CD4-positive, alpha-beta T cell (primary cell): Measurements from ENCODE around the gene PADI4. TPM values are rescaled to one million over a fixed set of nuclear protein-coding genes. Genes with fewer than 3 reads are reported as not detected.

Experiments used
- ATAC-seq: fragments of 200-7000 bp; cut with Tn5 transposase; one replicate; pipeline ENCODE4 v1.10.0; 2022; ENCODE audit warnings: mild to moderate bottlenecking; ENCODE audit not compliant: poor library complexity
- CTCF ChIA-PET: fragments of 350-600 bp; sonication (Branson Sonifier 250); formaldehyde crosslinking; loops from one replicate; lab custom pipeline; 2021; ENCODE audit warnings: antibody characterized with exemption, inconsistent platforms; lab: Charles Lee
- POLR2A ChIA-PET: fragments of 350-600 bp; sonication (Branson Sonifier 250); formaldehyde crosslinking; loops from one replicate; lab custom pipeline; 2021; ENCODE audit warnings: antibody characterized with exemption, inconsistent platforms; lab: Charles Lee
- DNase-seq, 14 experiments: peaks; one replicate each; pipeline ENCODE4 v3.0.0-alpha.2; 2013 to 2020; ENCODE audit warnings: mixed read lengths in 2 of 14
- H3K27ac ChIP-seq, 2 donors: one replicate each; pipeline versions ENCODE4 v1.5.1 to v1.7.0; 2013; ENCODE audit warnings: low read length in 2 of 2, low read depth in 1 of 2, mild to moderate bottlenecking in 1 of 2
- H3K27me3 ChIP-seq, 2 experiments: 1 replicate in 1 of 2; 2 replicates in 1 of 2; pipeline versions ENCODE4 v1.6.1 to v1.7.0; 2013; ENCODE audit warnings: low read length in 2 of 2, control low read depth in 1 of 2, mild to moderate bottlenecking in 1 of 2, moderate library complexity in 1 of 2; ENCODE audit not compliant: insufficient read depth in 2 of 2, control insufficient read depth in 1 of 2
- H3K36me3 ChIP-seq: one replicate; pipeline ENCODE4 v1.6.1; 2013; ENCODE audit warnings: low read length, control low read depth; ENCODE audit not compliant: insufficient read depth
- H3K4me1 ChIP-seq: one replicate; pipeline ENCODE4 v1.6.1; 2013; ENCODE audit warnings: low read length, control low read depth; ENCODE audit not compliant: insufficient read depth
- H3K4me3 ChIP-seq: one replicate; pipeline ENCODE4 v1.5.1; 2013; ENCODE audit warnings: mild to moderate bottlenecking, low read length, moderate library complexity
- H3K9me3 ChIP-seq, 2 experiments: 1 replicate in 1 of 2; 2 replicates in 1 of 2; pipeline versions ENCODE4 v1.6.1 to v1.7.0; 2013; ENCODE audit warnings: low read length in 2 of 2, mild to moderate bottlenecking in 2 of 2, control low read depth in 1 of 2, moderate library complexity in 1 of 2; ENCODE audit not compliant: control insufficient read depth in 1 of 2, insufficient read depth in 1 of 2
- H3K27ac Mint-ChIP-seq: one replicate; pipeline ENCODE4 v1.8.0; 2020; ENCODE audit warnings: mixed read lengths
- H3K27me3 Mint-ChIP-seq: one replicate; pipeline ENCODE4 v1.8.0; 2021; ENCODE audit warnings: mixed read lengths
- H3K36me3 Mint-ChIP-seq: one replicate; pipeline ENCODE4 v1.8.0; 2021; ENCODE audit warnings: low read depth, mixed read lengths
- H3K4me1 Mint-ChIP-seq: one replicate; pipeline ENCODE4 v1.8.0; 2021; ENCODE audit warnings: low read depth, mixed read lengths
- H3K4me3 Mint-ChIP-seq: one replicate; pipeline ENCODE4 v1.8.0; 2020; ENCODE audit warnings: mild to moderate bottlenecking, mixed read lengths
- H3K9me3 Mint-ChIP-seq: one replicate; pipeline ENCODE4 v1.8.0; 2020; ENCODE audit warnings: mixed read lengths
- intact Hi-C, 2 experiments: fragments of 100-400 bp; cut with DNase I in 1 of 2; cut with micrococcal nuclease in 1 of 2; formaldehyde crosslinking; loops; one replicate each; pipeline versions ENCODE4 v1.15.1 to v1.9.0; 2023 to 2025; cut with DNase I, micrococcal nuclease
- total RNA-seq, 174 experiments: library from RNA in 2 of 174; stranded (reverse) in 2 of 174; gene quantifications; one replicate each; pipeline ENCODE4 v1.2.3 and lab custom pipeline; 2021 to 2026
- TF ChIP-seq, protein P1 (sequence below): fragments of 200-600 bp; IDR thresholded peaks from one replicate; pipeline ENCODE4 v1.8.0; 2022; ENCODE audit warnings: antibody characterized with exemption, mild to moderate bottlenecking

The PADI4 gene
- total RNA-seq, 2 experiments from 2014 or later, result 0.41 to 0.75 TPM

- intact Hi-C loops, result no loop called here
- H3K27me3 ChIP-seq, result no peaks in the 10 kb centered on the region
- Mint-ChIP-seq H3K36me3 (no peaks in the 10 kb centered on the region), H3K27ac (no peak within 1 kb of the TSS), H3K27me3 (no peaks in the 10 kb centered on the region), H3K4me1 (no peaks in the 10 kb centered on the region), H3K9me3 (no peaks in the 10 kb centered on the region), H3K4me3 (no peak within 1 kb of the TSS)
- no peak for DNase-seq
- no peak within 1 kb of the TSS for H3K4me3 ChIP-seq
- no peak within 1 kb of the TSS for H3K27ac ChIP-seq
- TF ChIP-seq, protein P1, sequence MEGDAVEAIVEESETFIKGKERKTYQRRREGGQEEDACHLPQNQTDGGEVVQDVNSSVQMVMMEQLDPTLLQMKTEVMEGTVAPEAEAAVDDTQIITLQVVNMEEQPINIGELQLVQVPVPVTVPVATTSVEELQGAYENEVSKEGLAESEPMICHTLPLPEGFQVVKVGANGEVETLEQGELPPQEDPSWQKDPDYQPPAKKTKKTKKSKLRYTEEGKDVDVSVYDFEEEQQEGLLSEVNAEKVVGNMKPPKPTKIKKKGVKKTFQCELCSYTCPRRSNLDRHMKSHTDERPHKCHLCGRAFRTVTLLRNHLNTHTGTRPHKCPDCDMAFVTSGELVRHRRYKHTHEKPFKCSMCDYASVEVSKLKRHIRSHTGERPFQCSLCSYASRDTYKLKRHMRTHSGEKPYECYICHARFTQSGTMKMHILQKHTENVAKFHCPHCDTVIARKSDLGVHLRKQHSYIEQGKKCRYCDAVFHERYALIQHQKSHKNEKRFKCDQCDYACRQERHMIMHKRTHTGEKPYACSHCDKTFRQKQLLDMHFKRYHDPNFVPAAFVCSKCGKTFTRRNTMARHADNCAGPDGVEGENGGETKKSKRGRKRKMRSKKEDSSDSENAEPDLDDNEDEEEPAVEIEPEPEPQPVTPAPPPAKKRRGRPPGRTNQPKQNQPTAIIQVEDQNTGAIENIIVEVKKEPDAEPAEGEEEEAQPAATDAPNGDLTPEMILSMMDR, result no peak
- CTCF ChIA-PET, result no interaction called here
- POLR2A ChIA-PET, result no interaction called here
- no peak for ATAC-seq
- H3K36me3 ChIP-seq, result no peaks in the 10 kb centered on the region
- H3K4me1 ChIP-seq, result no peaks in the 10 kb centered on the region
- H3K9me3 ChIP-seq, result no peaks in the 10 kb centered on the region
Measured at GRCh38 chr1:17371896-17372295, 63.9 kb downstream of the PADI4 start, which contains the start of gene PADI6. PADI6 (plus strand) TSS chr1:17372196; CDS start chr1:17372246, 50 bp downstream.

- no peak for ATAC-seq
- no peaks in the 10 kb centered on the region for H3K4me1 Mint-ChIP-seq
- DNase-seq, result no peak
- no peak overlapping the region for H3K4me3 Mint-ChIP-seq
- H3K27ac ChIP-seq, result no peak overlapping the region
- no peaks in the 10 kb centered on the region for H3K9me3 ChIP-seq
- intact Hi-C loops, result no loop called here
- no peaks in the 10 kb centered on the region for H3K36me3 Mint-ChIP-seq
- TF ChIP-seq, protein P1, result no peak
- no peak overlapping the region for H3K4me3 ChIP-seq
- no peaks in the 10 kb centered on the region for H3K36me3 ChIP-seq
- CTCF ChIA-PET, result no interaction called here
- H3K27ac Mint-ChIP-seq, result no peak overlapping the region
- no peaks in the 10 kb centered on the region for H3K9me3 Mint-ChIP-seq
- POLR2A ChIA-PET, result no interaction called here
- H3K4me1 ChIP-seq, result no peaks in the 10 kb centered on the region
- no peaks in the 10 kb centered on the region for H3K27me3 Mint-ChIP-seq
- no peaks in the 10 kb centered on the region for H3K27me3 ChIP-seq
Measured at GRCh38 chr1:17372955-17373354, 65.0 kb downstream of the PADI4 start.

DNA sequence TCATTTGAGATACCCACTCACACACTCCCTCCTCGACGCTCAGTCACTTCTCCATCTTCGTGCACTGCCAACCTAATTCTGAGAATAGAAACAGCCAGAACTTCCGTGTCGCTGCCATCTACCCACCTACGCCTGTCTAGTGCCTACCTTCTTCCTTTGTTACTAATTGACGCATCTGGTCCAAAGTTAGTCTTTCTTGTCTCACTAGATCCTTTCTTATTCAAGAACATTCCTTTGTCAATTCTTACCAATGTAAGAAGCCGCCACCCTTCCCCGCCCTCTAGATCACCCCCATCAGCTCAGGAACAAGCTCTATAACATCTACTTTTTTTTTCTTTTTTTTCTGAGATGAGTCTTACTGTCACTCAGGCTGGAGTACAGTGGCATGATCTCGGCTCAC, 67.7 kb downstream of the PADI4 start:
- ChIA-PET POLR2A (no interaction called here), CTCF (no interaction called here)
- Histone ChIP-seq H3K4me3 (no peak overlapping the region), H3K36me3 (no peaks in the 10 kb centered on the region), H3K27me3 (peaks cover under 1 to 1% of the 10 kb centered on the region in 2 experiments), H3K4me1 (no peaks in the 10 kb centered on the region), H3K27ac (no peak overlapping the region), H3K9me3 (no peaks in the 10 kb centered on the region)
- no peak overlapping the region for H3K27ac Mint-ChIP-seq
- H3K36me3 Mint-ChIP-seq, result no peaks in the 10 kb centered on the region
- H3K4me1 Mint-ChIP-seq, result no peaks in the 10 kb centered on the region
- peaks cover 8% of the 10 kb centered on the region for H3K27me3 Mint-ChIP-seq
- intact Hi-C loops, result no loop called here
- TF ChIP-seq, protein P1, result no peak
- H3K4me3 Mint-ChIP-seq, result no peak overlapping the region
- H3K9me3 Mint-ChIP-seq, result no peaks in the 10 kb centered on the region
- ATAC-seq, result no peak
- DNase-seq, result no peak
